Stimulated activated CD8-positive, alpha-beta memory T cell treated with anti-CD3 and anti-CD28 coated beads, Interleukin-4, amount 100 ng/mL, for 48 hours (primary cell): ENCODE results near the gene RUNX1.
"Not testable (repeated sequence)": the region's sequence is repeated elsewhere in the genome, so short reads cannot be mapped to it uniquely, and the experiment has no call there.

ENCODE experiments used
- DNase-seq: peaks from one replicate; pipeline ENCODE4 v3.0.0-alpha.2; 2020

Gene RUNX1

DNA sequence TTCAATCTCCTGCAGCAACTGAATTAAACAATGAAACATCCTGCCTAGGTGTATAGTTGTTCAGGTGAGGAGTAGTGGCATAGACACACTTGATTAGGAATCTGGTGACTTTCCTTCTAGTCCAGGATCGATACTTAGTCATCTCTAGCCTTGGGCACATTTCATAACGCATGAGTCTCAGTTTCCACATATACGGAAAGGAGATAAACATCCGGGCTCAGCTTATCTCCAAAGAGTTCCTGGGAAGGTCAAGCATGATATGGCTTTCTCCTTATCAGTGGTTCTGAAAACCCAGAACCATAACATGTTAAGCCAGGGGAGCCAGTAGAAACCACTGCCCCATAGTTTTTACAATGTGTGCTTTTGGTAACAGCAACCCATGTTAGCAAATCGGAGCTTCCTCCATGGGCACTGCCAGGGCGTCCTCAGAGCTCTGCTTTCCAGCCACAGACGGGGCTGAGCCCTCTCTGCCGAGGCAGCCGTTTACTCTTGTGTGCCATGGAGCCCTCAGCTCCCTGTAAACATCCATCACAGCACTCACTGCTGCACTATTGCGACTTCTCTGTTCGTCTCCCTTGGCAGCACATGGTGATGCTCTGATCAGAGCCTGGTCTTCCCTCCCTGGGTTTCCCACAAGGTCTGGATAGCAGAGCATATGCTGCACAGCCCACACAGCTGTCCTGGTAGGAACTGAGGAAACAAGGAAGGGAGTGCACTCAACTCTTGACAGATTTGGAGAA is 34.6 kb downstream of the RUNX1 start:
- DNase-seq, result peak; percentile 24

DNA sequence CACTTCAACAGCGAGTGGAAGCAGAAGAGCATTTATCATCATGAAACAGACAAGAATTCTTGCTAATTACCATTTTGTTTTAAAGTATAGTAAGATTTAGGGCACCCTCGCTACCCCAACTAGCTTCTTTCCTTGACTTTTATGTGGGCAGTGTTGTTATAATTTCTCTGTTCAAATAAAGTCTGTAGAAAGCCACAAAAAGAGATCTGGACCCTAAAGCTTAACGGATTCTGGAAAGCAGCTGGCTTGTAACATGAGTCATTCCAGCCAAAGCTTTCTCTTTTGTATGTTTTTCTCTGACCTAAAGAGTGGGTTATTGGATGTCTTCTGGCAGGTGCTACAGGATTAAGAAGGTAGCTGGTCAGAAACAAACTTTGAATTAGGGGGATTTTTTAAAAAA is 37.4 kb downstream of the RUNX1 start:
- DNase-seq, result peak; percentile 12

DNA sequence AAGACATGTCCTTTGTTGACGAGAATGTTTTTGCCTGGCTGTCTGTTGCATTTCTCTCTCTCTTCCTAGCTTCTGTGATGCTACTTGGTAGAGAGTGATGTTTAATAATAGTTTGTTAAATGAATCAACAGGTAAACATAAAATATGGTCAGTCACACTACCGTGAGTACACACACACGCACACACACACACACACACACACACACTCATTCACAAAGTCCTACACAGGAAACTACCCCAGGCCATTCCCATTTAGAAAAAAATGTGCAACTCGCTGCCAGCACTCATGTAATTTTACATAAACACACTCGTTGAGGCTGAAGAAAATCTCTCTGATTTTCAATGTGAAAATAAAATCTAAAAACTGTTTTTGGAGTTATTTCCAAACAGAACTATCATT is 38.7 kb downstream of the RUNX1 start:
- DNase-seq, result peak; percentile 18

DNA sequence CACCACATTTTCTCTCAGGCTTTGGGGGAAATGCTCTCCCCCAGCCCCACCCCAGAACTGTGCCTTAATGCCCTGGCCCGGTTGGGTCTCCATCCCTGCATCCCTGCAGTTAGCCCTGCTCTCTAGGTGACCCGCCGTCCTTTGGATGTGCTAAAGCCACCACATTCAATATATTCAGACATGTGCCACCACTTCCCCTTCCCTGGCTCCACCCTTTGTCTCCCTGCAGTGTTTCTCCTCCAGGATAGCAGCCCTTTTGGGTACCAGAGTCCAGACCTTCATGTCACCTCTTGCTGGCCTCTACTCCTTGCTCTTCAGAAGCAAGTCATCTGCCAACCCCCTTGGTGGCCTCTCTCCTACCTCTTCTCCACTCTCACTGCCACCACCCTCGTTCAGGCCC is 41.8 kb downstream of the RUNX1 start:
- peak; percentile 14 for DNase-seq

DNA sequence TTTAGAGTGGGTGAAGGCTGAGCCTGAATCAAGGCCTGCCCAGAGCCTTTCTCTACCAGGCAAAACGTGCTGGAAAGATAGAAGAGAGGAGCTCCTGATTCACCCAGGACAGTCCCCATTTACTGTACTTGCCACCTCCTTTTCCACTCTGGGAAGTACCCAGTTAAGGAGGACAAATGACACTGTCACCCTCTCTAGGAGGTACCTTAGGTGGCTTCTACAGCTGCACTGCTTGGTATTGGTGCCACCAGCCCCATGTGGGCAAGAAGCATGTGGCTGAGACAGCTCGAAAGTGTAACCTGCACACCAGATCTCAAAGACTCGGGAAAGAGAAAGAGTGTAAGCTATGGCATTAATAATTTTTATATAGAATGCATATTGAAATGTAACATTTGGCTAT is 42.3 kb downstream of the RUNX1 start:
- peak; percentile 20 for DNase-seq

DNA sequence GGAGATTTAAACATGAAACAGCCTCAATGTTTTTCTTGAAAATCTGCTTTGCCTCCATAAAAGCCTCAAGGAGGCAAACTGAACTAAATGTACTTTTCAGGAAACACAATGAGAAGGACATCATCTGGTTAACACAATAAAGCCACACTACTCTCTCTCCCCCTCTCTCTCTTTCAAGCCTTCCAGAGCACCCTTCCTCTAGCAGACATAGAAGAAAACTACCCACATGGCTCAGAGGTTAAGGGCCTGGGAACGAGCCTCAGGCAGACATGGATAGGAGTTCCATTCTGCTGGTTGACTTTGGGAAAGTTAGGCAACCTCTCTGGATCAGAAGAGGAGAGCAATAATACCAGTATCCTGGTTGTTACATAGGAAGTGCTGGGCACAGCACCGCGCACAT is 42.9 kb downstream of the RUNX1 start:
- peak; percentile 12 for DNase-seq

DNA sequence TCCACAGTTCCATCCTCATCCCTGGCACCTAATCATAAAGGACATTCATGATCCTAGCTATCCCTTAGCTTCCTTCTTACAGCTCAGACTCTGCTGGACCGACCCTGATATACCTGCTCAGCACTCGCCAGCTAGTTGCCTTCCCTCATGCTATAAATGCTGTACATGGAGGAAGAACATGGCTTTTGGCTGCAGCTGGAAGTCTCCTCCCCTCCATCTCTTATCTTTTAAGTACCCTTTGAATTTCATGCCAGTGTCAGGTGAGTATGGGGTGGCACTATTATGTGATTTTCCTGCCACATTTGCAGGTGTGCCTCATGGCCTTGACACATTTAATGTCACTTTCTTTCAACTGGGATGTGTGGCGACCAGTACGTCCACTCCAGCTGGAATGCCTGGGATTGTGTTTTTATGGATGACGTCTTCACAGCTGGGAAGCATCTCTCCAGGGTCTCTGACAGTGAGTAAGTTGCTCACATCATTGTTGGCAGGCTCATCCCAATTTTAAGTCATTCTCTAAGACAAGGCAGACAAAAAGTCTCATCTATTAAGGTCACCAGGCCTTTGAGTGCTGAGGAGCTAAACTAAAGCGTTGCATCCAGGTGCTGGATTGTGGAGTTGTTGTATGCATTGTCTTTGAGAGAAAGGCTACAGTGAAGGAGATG is 43.4 kb downstream of the RUNX1 start:
- DNase-seq, result no peak

DNA sequence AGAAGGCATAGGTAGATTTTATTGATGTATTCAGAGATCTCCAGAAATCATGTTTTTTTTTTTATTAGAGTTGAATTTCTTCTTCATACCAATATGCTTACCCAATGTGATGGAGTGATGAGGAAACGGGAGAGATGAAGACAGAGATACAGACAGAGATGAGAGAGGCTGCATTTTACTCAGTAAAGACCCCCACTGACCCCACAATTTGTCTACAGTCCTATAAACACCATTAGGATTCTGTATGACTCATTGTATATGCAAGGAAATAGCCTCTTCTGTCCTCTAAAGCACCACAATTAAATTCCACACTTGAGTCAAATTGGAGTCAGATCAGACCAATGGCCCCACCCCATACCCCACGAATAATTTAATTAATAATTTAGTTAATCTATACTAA is 44.0 kb downstream of the RUNX1 start:
- DNase-seq, result no peak

DNA sequence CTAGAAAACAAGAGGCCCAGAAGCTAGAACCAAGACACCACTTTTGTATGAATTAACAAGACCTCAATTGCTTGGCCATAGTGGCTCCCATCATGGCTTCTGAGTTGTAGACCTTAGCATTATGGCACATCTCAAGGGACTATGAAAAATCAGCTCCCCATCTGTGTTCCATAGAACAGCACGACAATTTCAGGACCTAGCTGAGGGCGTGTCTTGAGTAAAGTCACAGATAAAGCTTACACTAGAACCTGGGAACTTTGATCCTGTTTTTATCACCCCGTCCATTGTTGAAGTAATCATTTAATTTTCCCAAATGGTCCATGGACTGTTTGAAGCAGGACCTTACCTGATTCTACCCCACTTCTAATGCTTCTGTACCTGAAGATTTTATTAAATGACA is 44.8 kb downstream of the RUNX1 start:
- no peak for DNase-seq

DNA sequence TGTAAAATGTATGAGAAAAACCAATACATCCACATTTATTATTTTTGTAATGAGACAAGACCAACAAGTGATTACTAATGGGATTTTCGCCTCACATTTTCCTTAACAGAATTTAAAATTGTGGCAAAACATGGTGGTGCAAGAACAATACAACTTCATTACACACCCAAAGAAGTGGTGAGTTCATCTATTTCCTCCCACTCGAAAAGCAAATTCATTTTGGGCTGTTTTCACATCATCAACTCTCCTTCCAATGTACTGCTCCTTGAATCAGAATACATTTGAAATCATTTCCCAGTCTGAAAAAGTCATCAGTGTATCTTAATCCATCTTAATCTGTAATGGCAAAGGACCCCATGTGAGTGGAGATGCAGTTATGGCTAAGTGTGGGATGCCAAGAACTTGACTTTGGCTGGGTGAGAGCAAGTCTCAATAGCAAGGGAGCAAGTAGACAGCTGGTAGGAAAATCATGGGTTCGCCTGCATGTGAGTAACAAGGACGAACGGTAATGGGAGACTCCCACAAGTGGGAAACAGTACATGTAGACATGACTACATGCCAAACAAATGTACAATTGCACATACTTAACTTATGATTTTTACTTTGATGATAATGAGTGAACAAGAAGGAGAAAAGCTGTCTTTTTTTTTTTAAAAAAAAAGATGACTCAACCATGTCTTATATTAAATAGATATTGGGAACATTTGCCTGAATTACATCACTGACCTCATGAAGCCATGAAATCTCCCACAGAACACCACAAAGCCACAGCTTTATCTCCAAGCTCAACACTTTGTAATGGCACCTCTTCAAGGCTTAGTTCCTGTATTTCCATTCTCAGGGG is 46.0 kb downstream of the RUNX1 start:
- DNase-seq, result no peak

DNA sequence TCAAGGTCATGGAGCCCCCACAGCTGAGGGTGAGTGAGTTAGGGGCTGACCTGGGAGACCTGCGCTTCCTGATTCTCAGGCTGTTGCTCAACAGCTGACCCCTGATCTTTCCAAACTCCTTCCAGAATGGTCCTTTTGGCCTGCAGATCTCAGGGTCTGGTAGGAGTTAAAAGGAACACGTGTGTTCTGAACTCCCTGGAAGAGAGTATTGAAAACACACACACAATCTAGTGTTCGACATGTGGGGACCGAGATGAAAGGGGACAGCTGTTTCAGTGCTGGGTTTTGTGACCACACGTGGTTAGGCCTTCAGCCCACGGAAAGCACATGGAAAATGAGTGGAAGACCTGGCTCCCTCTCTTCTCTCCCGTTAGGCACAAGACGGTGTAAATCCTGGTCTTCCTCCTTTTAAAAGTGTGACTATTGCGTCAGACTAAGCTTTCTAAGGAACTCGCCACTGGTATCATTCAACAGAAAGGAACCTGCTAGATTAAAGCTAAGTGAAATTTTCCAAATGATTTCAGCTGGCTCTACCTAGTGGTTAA is 49.6 kb downstream of the RUNX1 start:
- DNase-seq, result no peak

DNA sequence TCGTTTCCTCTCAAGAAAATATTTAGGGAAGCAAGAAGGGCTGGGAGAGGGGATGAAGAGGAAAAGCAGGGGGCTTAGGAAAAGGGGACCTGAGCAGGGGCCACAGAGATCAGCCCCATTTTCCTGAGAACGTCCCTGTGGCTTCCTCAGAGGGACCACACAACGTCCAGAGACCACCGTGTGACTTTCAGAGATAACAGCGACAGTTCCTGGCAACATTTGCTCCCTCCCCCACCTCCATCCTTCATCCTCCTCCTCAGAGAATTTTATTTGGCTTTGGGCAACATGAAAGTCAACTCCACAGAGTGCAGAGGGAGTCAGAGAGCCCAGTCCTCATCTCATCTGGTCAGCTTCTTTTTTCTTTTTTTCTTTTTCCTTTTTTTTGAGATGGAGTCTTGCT is 50.9 kb downstream of the RUNX1 start:
- DNase-seq, result no peak

DNA sequence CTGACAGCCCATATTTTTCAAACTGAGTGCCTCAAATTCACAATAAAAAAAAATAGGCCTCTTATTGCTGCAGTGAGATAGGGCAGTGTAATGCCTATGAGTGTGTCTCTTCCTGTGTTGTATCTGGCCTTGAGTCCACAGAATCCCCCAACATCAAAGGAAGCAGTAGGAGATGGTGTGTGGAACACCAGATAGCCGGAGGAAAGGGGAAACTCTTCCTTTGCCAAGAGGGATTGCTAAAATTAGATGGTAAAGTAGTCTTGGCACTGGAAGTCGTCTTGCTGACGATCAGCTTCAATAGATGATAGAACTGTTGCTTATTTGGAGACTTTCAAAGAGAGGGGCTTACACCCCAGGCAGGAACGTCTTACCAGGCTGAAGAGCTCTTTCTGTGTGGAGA is 51.8 kb downstream of the RUNX1 start:
- no peak for DNase-seq

DNA sequence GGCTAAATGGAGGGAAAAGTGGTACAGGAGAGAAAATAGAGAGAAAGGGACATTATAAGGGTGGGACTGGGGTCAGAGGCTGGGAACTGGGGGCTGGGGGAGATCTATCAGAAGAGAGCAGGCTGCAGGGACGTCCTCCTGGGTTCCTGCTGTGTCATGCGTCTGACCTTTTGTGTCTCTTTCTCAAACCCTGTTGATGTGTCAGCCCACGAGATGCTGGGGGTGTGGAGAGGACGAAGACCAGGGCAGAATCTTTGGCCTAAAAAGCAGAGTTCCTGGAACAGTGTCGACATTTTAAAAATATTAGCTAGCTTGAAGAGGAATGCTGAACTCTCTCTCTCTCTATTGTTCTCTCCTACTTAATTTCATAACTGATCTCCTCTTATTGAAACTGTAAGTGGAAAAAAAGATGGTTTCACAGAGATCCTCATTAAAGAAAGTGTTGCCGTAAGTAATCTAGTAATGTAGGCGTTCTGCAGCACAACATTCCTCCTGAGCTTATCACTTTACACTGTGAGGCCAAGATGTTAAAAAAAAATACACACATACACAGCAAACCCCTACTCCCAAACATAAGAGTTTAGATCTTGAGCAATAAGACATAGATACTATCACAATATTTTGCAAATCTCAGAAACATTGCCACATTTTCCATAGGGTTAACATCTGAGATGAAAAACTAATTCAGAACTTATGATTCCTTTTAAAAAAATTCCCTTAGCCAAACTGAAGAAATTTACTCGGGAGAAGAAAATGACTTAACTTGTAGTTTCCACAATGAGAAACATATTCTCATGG is 52.6 kb downstream of the RUNX1 start:
- no peak for DNase-seq

DNA sequence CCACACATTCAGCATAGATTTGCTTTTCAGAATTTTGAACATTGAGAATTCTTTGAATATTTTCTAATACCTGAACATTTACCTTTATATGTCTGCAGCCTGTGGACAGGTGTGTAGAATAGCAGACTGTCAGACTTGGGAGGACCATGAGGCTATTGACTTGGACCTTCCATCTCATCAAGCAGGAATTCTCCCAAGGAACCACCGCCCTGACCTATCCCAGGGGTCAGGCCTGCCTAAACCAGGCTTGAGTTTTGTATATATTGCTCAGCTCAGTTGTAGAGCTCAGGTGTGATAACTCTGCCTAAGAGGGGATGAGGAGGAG is 53.2 kb downstream of the RUNX1 start:
- DNase-seq, result no peak

DNA sequence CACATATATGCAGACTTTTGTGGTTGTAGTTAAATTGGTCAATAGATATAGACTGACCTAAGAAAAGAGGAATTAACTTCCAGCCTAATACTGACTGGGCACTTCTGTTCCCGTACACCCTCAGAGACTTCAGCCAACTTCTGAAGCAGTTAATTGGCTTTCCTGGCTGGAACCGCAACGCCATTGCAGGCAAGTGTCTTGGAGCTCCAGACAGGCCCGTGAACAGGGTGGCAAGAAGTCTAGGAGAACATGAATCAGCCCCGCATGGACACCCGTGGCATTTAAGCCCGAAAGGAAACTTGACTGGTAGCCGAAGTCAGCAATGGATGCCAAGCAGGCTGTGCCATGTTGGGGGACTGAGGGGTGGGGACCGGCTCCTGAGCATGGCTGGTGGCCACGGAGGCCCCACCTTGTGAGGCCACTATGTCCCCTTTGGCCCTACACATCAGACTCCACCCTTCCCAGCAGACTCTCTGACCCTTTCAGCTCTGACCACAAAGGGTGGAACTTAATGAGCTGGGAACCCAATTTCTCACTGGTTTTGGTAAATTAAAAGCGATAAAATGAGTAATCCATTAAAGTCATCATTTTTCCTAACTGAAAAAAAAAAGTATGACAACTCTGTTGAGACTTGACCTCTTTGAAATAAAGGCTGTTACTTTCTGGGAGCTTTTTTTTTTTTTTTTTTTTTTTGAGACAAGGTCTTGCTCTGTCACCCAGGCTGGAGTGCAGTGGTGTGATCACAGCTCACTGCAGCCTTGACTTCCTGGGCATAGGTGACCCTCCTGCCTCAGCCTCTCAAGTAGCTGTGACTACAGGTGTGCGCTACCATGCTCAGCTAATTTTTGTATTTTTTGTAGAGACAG is 54.1 kb downstream of the RUNX1 start:
- no peak for DNase-seq

DNA sequence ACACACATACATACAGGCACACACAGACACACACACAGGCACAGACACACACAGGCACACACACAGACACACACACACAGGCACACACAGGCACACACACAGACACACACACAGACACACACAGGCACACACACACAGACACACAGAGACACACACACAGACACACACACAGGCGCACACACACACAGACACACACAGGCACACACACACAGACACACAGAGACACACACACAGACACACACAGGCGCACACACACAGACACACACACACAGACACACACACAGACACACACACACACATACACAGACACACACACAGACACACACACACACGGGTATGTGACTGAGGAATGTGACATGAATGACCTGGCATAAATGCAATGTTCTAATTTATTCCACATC is 55.6 kb downstream of the RUNX1 start:
- DNase-seq, result not testable (repeated sequence)

DNA sequence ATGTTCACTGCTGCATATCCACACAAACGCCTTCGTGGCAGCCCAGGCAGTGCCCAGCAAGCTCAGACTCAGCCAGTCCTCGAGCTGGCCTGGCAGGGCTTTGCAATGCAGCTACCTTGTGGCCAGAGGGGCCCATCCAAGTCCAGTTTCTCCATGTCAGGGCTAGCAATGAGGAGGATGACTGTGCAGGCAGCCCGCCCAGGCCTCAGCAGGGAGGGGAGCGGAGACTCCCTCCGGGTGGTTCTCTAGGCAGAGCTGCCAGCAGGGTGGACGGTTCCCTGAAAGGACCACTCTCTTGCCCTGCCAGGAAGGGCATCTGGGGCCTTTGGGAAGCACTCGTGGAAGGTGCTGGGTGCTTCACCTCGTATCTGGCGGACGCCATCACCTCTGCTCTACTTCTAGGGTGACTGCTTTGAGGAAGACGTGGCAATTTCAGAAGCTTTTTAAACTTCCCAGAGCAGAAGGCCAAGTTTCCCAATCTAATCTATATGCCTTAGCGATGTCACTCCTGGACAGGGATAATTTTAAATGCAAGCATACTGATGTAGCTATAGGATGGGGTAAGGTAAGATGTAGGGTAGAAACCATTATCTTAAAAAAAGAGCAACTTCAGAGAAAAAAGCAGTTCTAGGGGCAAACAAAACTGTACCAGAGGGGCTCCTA is 56.2 kb downstream of the RUNX1 start:
- no peak for DNase-seq

DNA sequence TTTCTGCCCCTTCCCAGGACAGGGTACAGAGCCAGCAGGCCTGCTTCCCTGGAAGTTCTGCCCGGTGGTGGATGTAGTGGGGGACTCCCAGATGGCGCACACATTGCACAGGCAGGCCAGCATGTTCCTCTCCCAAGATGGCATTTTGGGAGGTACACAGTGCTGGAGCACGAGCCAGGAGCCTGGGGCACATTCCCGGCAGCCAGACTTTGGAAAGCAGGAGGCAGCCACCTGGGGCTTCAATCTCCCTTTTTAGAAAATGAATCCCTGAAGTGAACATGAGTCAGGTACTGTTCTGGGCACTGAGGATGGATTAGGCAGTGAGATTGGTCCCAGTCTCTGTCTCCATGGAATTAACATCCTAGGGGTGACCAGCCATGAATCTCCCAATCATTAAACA is 56.9 kb downstream of the RUNX1 start:
- no peak for DNase-seq

DNA sequence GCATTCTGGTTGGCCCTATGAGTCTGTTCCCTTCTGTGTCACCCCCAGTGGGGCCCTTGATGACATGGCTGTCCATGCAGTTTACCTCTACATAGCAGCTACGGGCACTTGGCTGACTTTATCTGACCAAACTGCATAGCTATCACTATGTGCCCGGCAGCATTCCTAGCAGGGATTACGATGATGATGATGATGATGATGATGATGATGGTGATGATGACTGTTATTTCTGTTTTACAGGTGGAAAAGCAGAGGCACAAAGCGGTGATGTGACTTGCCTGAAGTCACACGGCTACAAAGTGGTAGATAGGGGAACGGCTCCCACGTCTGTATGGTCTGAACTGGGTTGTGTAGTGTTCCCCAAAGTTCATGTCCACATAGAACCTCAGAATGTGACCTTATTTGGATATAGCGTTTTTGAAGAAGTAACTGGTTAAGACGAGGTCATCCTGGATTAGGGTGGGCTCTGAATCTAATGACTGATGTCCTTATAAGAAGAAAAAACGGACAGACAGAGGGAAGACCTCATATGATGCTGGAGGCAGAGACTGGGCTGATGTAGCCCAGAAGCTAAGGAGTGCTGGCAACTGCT is 57.6 kb downstream of the RUNX1 start:
- no peak for DNase-seq

DNA sequence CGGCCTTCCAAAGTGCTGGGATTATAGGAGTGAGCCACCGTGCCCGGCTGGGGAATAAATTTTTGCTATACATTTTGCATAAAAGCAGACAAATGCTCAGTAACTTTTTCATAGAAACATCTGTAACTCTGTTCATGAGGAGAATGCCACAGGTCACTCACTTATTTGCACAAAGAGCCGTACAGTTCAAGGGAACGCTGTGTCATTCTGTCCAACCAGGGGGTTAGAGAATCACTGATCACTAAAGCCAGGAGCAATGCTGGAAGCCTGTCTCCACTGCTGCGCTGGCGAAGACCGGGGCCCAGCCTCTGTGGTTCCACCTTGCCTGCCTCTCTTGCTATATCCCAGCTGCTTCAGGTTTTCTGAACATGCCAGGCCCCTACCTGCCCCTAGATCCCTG is 58.3 kb downstream of the RUNX1 start:
- DNase-seq, result no peak
